Upper lobe of right lung (tissue), 1 donor: ENCODE results near the gene HPGDS. TPM values are rescaled to one million over a fixed set of nuclear protein-coding genes. Genes with fewer than 3 reads are reported as not detected.
A peak's percentile ranks its signal among the peaks of the same experiment; 100 is the strongest.
"Not testable (repeated sequence)": the region's sequence is repeated elsewhere in the genome, so short reads cannot be mapped to it uniquely, and the experiment has no call there.

ENCODE experiments used
- ATAC-seq: fragments of 200-7000 bp; cut with Tn5 transposase; one replicate; pipeline ENCODE4 v1.9.1; 2020; ENCODE audit warnings: mild to moderate bottlenecking, moderate library complexity
- DNase-seq: peaks from one replicate; pipeline ENCODE4 v3.0.0-alpha.2; 2020
- H3K27ac ChIP-seq: fragments of 200-600 bp; one replicate; pipeline ENCODE4 v1.8.0; 2022
- H3K27me3 ChIP-seq: fragments of 200-600 bp; one replicate; pipeline ENCODE4 v1.8.0; 2022; ENCODE audit warnings: mild to moderate bottlenecking
- H3K36me3 ChIP-seq: fragments of 200-600 bp; one replicate; pipeline ENCODE4 v1.8.0; 2022
- H3K4me1 ChIP-seq: fragments of 200-600 bp; one replicate; pipeline ENCODE4 v1.8.0; 2022
- H3K4me3 ChIP-seq: fragments of 200-600 bp; one replicate; pipeline ENCODE4 v1.8.0; 2022; ENCODE audit warnings: mild to moderate bottlenecking
- H3K9me3 ChIP-seq: fragments of 200-600 bp; one replicate; pipeline ENCODE4 v1.8.0; 2022
- intact Hi-C: fragments of 100-400 bp; cut with DNase I; formaldehyde crosslinking; loops from one replicate; pipeline ENCODE4 v1.11.0; 2022
- long read RNA-seq: library from polyadenylated mRNA; unstranded; transcript quantifications from one replicate; pipeline ENCODE4 v2.0.0, GENCODE V29; 2021
- total RNA-seq: library from RNA; stranded (reverse); fragmentation: NEBNext Ultra II Directional; extraction: Animal tissue kit (Norgen Biotek cat#: 25700); gene quantifications from one replicate; pipeline ENCODE4 v1.2.1, GENCODE V29; 2021
- TF ChIP-seq, protein P1 (sequence below): fragments of 200-600 bp; IDR thresholded peaks from one replicate; pipeline ENCODE4 v1.8.0; 2022; ENCODE audit warnings: antibody characterized with exemption
- donor health status: DM: no; HTN: yes; CAD: no; lungs with severe emphysema.

Gene HPGDS
- 15.8 TPM for total RNA-seq
- long read RNA-seq, transcript HPGDS-201 (6 exons, 1,636 nt), result major isoform, 11 of 13 reads
- long read RNA-seq, partial matches to known transcripts, result 1 of 13 reads
- long read RNA-seq, other reads (novel, unspliced or antisense), result 0 of 13 reads

GRCh38 chr4:94342694-94343093, at the start of gene HPGDS:
HPGDS (minus strand) TSS chr4:94342836; CDS start chr4:94334629, 8,207 bp downstream.
- no peaks in the 10 kb centered on the region for H3K36me3 ChIP-seq
- no peak within 1 kb of the TSS for H3K4me3 ChIP-seq
- ATAC-seq (peak; percentile 62), DNase-seq (no peak)
- no peaks in the 10 kb centered on the region for H3K4me1 ChIP-seq
- no peak within 1 kb of the TSS for H3K27ac ChIP-seq
- intact Hi-C loops, result no loop called here
- H3K9me3 ChIP-seq, result no peaks in the 10 kb centered on the region
- TF ChIP-seq, protein P1, sequence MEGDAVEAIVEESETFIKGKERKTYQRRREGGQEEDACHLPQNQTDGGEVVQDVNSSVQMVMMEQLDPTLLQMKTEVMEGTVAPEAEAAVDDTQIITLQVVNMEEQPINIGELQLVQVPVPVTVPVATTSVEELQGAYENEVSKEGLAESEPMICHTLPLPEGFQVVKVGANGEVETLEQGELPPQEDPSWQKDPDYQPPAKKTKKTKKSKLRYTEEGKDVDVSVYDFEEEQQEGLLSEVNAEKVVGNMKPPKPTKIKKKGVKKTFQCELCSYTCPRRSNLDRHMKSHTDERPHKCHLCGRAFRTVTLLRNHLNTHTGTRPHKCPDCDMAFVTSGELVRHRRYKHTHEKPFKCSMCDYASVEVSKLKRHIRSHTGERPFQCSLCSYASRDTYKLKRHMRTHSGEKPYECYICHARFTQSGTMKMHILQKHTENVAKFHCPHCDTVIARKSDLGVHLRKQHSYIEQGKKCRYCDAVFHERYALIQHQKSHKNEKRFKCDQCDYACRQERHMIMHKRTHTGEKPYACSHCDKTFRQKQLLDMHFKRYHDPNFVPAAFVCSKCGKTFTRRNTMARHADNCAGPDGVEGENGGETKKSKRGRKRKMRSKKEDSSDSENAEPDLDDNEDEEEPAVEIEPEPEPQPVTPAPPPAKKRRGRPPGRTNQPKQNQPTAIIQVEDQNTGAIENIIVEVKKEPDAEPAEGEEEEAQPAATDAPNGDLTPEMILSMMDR, result no peak
- no peaks in the 10 kb centered on the region for H3K27me3 ChIP-seq

DNA sequence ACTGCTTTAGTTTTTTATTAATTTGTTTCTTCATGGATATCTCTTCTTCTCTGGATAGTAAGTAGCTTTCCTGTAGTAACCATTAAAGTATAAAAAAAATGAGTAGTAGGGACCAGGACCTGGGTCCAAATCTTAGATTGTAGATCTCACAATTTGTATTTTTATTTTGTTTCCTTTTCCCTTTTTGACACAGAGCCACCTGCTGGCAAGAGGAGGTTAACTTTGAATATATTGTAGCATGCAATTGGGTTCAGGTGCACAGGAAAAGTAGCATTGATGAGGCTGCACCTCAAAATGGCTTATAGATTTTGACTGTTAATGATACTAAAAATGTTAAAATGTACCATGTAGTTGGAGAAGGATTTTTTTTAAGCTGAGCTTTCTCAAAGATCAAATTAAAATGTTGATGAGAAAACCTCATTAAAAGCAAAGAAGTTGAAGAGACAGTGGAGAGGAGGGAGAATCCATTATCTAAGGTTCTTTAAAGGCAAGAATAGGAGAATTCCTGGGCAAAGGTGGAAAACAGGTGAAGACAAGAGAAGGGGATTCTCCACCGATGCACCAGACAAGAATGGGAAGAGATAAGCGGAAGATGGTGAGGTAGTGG, 48.3 kb upstream of the HPGDS start:
- no peak for ATAC-seq
- TF ChIP-seq, protein P1, result peak; percentile 47
- Histone ChIP-seq H3K36me3 (no peaks in the 10 kb centered on the region), H3K27me3 (no peaks in the 10 kb centered on the region), H3K4me3 (no peak overlapping the region), H3K4me1 (no peaks in the 10 kb centered on the region), H3K27ac (no peak overlapping the region), H3K9me3 (no peaks in the 10 kb centered on the region)
- intact Hi-C loops, result no loop called here
- no peak for DNase-seq

DNA sequence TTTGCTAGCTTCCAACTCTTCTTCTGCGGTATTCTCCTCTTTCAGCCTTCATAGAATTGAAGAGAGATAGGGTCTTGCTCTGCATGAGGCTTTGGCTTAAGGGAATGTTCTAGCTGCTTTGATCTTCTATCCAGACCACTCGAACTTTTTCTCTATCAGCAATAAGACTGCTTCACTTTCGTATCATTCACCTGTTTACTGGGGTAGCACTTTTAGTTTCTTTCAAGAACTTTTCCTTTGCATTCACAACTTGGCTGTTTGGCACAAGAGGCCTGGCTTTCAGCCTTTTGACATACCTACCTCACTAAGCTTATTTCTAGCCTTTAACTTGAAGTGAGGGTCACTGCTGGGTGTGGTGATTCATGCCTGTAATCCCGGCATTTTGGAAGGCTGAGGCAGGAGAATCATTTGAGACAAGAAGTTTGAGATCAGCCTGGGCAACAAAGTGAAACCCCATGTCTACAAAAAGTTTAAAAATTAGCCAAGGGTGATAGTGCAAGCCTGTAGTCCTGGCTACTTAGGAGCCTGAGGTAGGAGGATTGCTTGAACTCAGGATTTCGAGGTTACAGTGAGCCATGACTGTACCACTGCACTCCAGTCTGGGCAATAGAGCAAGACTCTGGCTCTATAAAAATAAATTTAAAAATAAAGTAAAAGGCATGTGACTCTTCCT, 47.1 kb upstream of the HPGDS start:
- H3K4me1 ChIP-seq, result no peaks in the 10 kb centered on the region
- H3K27ac ChIP-seq, result no peak overlapping the region
- ATAC-seq (no peak), DNase-seq (no peak)
- H3K4me3 ChIP-seq, result no peak overlapping the region
- no peaks in the 10 kb centered on the region for H3K36me3 ChIP-seq
- intact Hi-C loops, result no loop called here
- TF ChIP-seq, protein P1, result no peak
- no peaks in the 10 kb centered on the region for H3K27me3 ChIP-seq
- H3K9me3 ChIP-seq, result no peaks in the 10 kb centered on the region

DNA sequence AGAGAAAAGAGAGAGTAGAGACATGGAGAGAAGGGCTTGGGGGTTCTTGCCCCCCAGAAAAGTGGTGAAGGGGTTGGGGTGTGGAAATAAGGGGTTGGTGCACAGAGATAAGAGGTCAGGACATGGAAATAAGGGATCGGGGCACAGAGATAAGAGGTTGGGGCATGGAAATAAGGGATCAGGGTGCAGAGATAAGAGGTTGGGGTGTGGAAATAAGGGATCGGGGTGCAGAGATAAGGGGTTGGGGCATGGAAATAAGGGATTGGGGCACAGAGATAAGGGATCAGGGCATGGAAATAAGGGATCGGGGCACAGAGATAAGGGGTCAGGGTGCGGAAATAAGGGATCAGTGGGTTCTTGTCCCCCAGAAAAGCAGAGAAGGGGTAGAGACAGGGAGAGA, 45.3 kb upstream of the HPGDS start:
- DNase-seq, intact Hi-C loops, H3K9me3 ChIP-seq, H3K36me3 ChIP-seq, H3K4me3 ChIP-seq, H3K27ac ChIP-seq, H3K27me3 ChIP-seq, H3K4me1 ChIP-seq, ATAC-seq: not testable (repeated sequence)

- ATAC-seq, H3K36me3 ChIP-seq, H3K4me3 ChIP-seq, H3K4me1 ChIP-seq, DNase-seq, H3K9me3 ChIP-seq, intact Hi-C loops, H3K27ac ChIP-seq, H3K27me3 ChIP-seq: not testable (repeated sequence)
Observed at GRCh38 chr4:94385452-94385851, 42.8 kb upstream of the HPGDS start.

GRCh38 chr4:94382891-94383290, 40.3 kb upstream of the HPGDS start:
- not testable (repeated sequence) for H3K27me3 ChIP-seq, ATAC-seq, DNase-seq

GRCh38 chr4:94378047-94378446, 35.4 kb upstream of the HPGDS start:
- no peak for ATAC-seq
- no peak for DNase-seq
- intact Hi-C loops, result no loop called here
- no peaks in the 10 kb centered on the region for H3K9me3 ChIP-seq
- H3K36me3 ChIP-seq, result no peaks in the 10 kb centered on the region
- H3K27me3 ChIP-seq, result no peaks in the 10 kb centered on the region
- TF ChIP-seq, protein P1, result no peak
- no peak overlapping the region for H3K4me3 ChIP-seq
- H3K4me1 ChIP-seq, result no peaks in the 10 kb centered on the region
- no peak overlapping the region for H3K27ac ChIP-seq

More at GRCh38 chr4:94382891-94383290, 40.3 kb upstream of the HPGDS start:
- H3K36me3 ChIP-seq, H3K9me3 ChIP-seq, H3K4me3 ChIP-seq, intact Hi-C loops, H3K4me1 ChIP-seq, H3K27ac ChIP-seq: not testable (repeated sequence)
